Osteoblast (primary cell): ENCODE results near the gene TVP23C. TPM values are rescaled to one million over a fixed set of nuclear protein-coding genes. Genes with fewer than 3 reads are reported as not detected.

Experiments used
- DNase-seq: peaks from one replicate; pipeline ENCODE4 v3.0.0; 2011; ENCODE audit warnings: low spot score, mixed read lengths; ENCODE audit not compliant: insufficient read length; ENCODE audit errors: missing footprints
- H2AFZ ChIP-seq: 2 replicates; pipeline ENCODE4 v1.6.0; 2011; ENCODE audit warnings: mild to moderate bottlenecking, low read length
- H3K27ac ChIP-seq: 2 replicates; pipeline ENCODE4 v1.5.1; 2011; ENCODE audit warnings: mild to moderate bottlenecking, low read depth, low read length, moderate library complexity
- H3K27me3 ChIP-seq: 2 replicates; pipeline ENCODE4 v1.6.0; 2012; ENCODE audit warnings: mild to moderate bottlenecking, control low read depth, inconsistent platforms, low read length, moderate library complexity; ENCODE audit not compliant: insufficient read depth
- H3K36me3 ChIP-seq: 2 replicates; pipeline ENCODE4 v1.5.1; 2011; ENCODE audit warnings: mild to moderate bottlenecking, low read length, control low read depth, moderate library complexity; ENCODE audit not compliant: insufficient read depth
- H3K4me1 ChIP-seq: 2 replicates; pipeline ENCODE4 v1.5.1; 2011; ENCODE audit warnings: mild to moderate bottlenecking, low read length, control low read depth, moderate library complexity; ENCODE audit not compliant: insufficient read depth
- H3K4me2 ChIP-seq: 2 replicates; pipeline ENCODE4 v1.6.0; 2011; ENCODE audit warnings: mild to moderate bottlenecking, low read length; ENCODE audit not compliant: insufficient read depth
- H3K4me3 ChIP-seq: fragments of 200-600 bp; sonication (generic); 3 replicates; pipeline ENCODE4 v1.5.1; 2012; ENCODE audit warnings: mild to moderate bottlenecking, low read length, inconsistent platforms; ENCODE audit not compliant: insufficient read depth
- H3K79me2 ChIP-seq: 2 replicates; pipeline ENCODE4 v1.6.0; 2012; ENCODE audit warnings: mild to moderate bottlenecking, low read length, control low read depth, inconsistent platforms; ENCODE audit not compliant: insufficient read depth
- H3K9me3 ChIP-seq: 2 replicates; pipeline ENCODE4 v1.5.1; 2011; ENCODE audit warnings: low read depth, low read length, control low read depth
- H4K20me1 ChIP-seq: 2 replicates; pipeline ENCODE4 v1.6.0; 2012; ENCODE audit warnings: mild to moderate bottlenecking, low read length, control low read depth; ENCODE audit not compliant: insufficient read depth
- total RNA-seq: library from RNA; depleted of rRNA; stranded (reverse); fragments of >200 nt; gene quantifications from 2 replicates; pipeline ENCODE4 v1.2.3, GENCODE V29; 2012
- TF ChIP-seq, protein P1 (sequence below): IDR thresholded peaks from 2 replicates; pipeline ENCODE4 v1.5.1; 2011; ENCODE audit warnings: mild to moderate bottlenecking, low read depth, low read length, moderate library complexity; ENCODE audit errors: extremely low read depth

Gene TVP23C
- total RNA-seq, 1 donor: 38.4 TPM

- no peaks in the 10 kb centered on the region for H3K27me3 ChIP-seq
- peaks cover under 1% of the 10 kb centered on the region for H3K9me3 ChIP-seq
- H3K4me2 ChIP-seq: no peak overlapping the region
- TF ChIP-seq, protein P1, sequence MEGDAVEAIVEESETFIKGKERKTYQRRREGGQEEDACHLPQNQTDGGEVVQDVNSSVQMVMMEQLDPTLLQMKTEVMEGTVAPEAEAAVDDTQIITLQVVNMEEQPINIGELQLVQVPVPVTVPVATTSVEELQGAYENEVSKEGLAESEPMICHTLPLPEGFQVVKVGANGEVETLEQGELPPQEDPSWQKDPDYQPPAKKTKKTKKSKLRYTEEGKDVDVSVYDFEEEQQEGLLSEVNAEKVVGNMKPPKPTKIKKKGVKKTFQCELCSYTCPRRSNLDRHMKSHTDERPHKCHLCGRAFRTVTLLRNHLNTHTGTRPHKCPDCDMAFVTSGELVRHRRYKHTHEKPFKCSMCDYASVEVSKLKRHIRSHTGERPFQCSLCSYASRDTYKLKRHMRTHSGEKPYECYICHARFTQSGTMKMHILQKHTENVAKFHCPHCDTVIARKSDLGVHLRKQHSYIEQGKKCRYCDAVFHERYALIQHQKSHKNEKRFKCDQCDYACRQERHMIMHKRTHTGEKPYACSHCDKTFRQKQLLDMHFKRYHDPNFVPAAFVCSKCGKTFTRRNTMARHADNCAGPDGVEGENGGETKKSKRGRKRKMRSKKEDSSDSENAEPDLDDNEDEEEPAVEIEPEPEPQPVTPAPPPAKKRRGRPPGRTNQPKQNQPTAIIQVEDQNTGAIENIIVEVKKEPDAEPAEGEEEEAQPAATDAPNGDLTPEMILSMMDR: no peak
- H2AFZ ChIP-seq: no peak overlapping the region
- no peaks in the 10 kb centered on the region for H3K79me2 ChIP-seq
- H3K4me3 ChIP-seq: no peak overlapping the region
- no peak overlapping the region for H3K27ac ChIP-seq
- peaks cover 17% of the 10 kb centered on the region for H3K36me3 ChIP-seq
- DNase-seq: no peak
- H4K20me1 ChIP-seq: peaks cover 2% of the 10 kb centered on the region
- peaks cover 34% of the 10 kb centered on the region for H3K4me1 ChIP-seq
These were observed 52.1 kb downstream of the TVP23C start for GRCh38 chr17:15511142-15511541.

DNA sequence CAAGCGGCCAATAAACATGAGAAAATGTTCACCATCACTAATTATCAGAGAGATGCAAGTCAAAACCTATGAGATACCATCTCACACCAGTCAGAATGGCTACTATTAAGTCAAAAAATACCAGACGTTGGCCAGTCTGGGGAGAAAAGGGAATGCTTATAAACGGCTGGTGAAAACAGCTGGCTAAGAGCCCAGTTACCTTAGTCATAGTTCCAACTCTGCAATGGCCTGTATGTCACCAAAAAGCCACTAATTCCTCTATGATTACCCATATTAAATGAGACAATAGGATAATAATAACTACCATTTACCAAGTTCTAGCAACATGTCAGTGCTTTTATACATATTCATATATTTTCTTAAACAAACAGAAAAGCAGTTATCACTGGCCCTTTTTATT, 52.9 kb downstream of the TVP23C start:
- TF ChIP-seq, protein P1: no peak
- DNase-seq: peak; percentile 88
- Histone ChIP-seq H4K20me1 (peaks cover 2% of the 10 kb centered on the region), H3K4me2 (no peak overlapping the region), H2AFZ (no peak overlapping the region), H3K36me3 (peaks cover 9% of the 10 kb centered on the region), H3K4me3 (no peak overlapping the region), H3K9me3 (no peaks in the 10 kb centered on the region), H3K27me3 (no peaks in the 10 kb centered on the region), H3K27ac (peak overlapping the region; percentile 2), H3K4me1 (peaks cover 33% of the 10 kb centered on the region), H3K79me2 (no peaks in the 10 kb centered on the region)

- Histone ChIP-seq H3K79me2 (no peaks in the 10 kb centered on the region), H3K27me3 (no peaks in the 10 kb centered on the region), H4K20me1 (peaks cover 2% of the 10 kb centered on the region), H3K4me2 (no peak overlapping the region), H2AFZ (no peak overlapping the region), H3K4me1 (peaks cover 24% of the 10 kb centered on the region), H3K9me3 (no peaks in the 10 kb centered on the region), H3K4me3 (no peak overlapping the region), H3K36me3 (peaks cover 4% of the 10 kb centered on the region), H3K27ac (no peak overlapping the region)
- TF ChIP-seq, protein P1: no peak
- DNase-seq: no peak
These were observed 54.2 kb downstream of the TVP23C start for GRCh38 chr17:15509095-15509494.

- Histone ChIP-seq H3K4me2 (no peak overlapping the region), H4K20me1 (peaks cover 2% of the 10 kb centered on the region), H2AFZ (no peak overlapping the region), H3K27ac (no peak overlapping the region), H3K79me2 (no peaks in the 10 kb centered on the region), H3K4me3 (no peak overlapping the region), H3K36me3 (peaks cover 4% of the 10 kb centered on the region), H3K27me3 (no peaks in the 10 kb centered on the region), H3K4me1 (peaks cover 18% of the 10 kb centered on the region), H3K9me3 (no peaks in the 10 kb centered on the region)
- DNase-seq: no peak
- TF ChIP-seq, protein P1: no peak
These were observed 54.8 kb downstream of the TVP23C start for GRCh38 chr17:15508466-15508865.
